Muscle layer of colon (tissue), 2 donors: ENCODE results near the gene HYAL3.
A peak's percentile ranks its signal among the peaks of the same experiment; 100 is the strongest.
"Not testable (repeated sequence)": the region's sequence is repeated elsewhere in the genome, so short reads cannot be mapped to it uniquely, and the experiment has no call there.

Source experiments
- H3K27ac ChIP-seq: one replicate; pipeline ENCODE4 v1.7.0; 2013; ENCODE audit warnings: low read depth, mild to moderate bottlenecking, low read length, moderate library complexity
- H3K27me3 ChIP-seq, 2 donors: one replicate each; pipeline ENCODE4 v1.7.0; 2013; ENCODE audit warnings: low read length in 2 of 2, mild to moderate bottlenecking in 2 of 2; ENCODE audit not compliant: insufficient read depth in 2 of 2, control insufficient read depth in 1 of 2
- H3K36me3 ChIP-seq: one replicate; pipeline ENCODE4 v1.7.0; 2013; ENCODE audit warnings: mild to moderate bottlenecking, low read length; ENCODE audit not compliant: insufficient read depth
- H3K4me1 ChIP-seq: one replicate; pipeline ENCODE4 v1.7.0; 2013; ENCODE audit warnings: mild to moderate bottlenecking, low read length; ENCODE audit not compliant: insufficient read depth
- H3K4me3 ChIP-seq, 2 donors: one replicate each; pipeline ENCODE4 v1.7.0; 2013; ENCODE audit warnings: low read length in 2 of 2, low read depth in 1 of 2, mild to moderate bottlenecking in 1 of 2, moderate library complexity in 1 of 2
- H3K9ac ChIP-seq: one replicate; pipeline ENCODE4 v1.7.0; 2013; ENCODE audit warnings: low read length
- H3K9me3 ChIP-seq: one replicate; pipeline ENCODE4 v1.7.0; 2013; ENCODE audit warnings: mild to moderate bottlenecking, low read length
- donor health status: abdominal sarcoma.
- donor health status: Adenocarcinoma of cecum.

HYAL3 gene

DNA sequence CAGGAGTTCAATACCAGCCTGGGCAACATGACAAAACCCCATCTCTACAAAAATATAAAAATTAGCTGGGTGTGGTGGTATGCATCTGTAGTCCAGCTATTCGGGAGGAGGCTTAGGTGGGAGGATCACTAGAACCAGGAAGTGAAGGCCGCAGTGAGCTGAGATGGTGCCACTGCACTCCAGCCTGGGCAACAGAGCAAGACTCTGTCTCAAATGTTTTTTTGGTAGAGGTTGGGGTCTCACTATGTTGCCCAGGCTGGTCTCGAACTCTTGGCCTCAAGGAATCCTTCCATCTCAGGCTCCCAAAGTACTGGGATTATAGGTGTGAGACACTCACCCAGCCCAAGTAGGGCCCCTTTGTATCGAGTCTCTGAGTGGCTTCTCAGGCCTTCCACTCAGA lies 5.1 kb downstream of the HYAL3 start:
- no peak overlapping the region for H3K9ac ChIP-seq
- no peaks in the 10 kb centered on the region for H3K9me3 ChIP-seq
- H3K4me1 ChIP-seq: peaks cover 35% of the 10 kb centered on the region
- no peak overlapping the region for H3K27ac ChIP-seq
- H3K4me3 ChIP-seq: no peak overlapping the region
- H3K36me3 ChIP-seq: peaks cover 15% of the 10 kb centered on the region
- no peaks in the 10 kb centered on the region for H3K27me3 ChIP-seq

DNA sequence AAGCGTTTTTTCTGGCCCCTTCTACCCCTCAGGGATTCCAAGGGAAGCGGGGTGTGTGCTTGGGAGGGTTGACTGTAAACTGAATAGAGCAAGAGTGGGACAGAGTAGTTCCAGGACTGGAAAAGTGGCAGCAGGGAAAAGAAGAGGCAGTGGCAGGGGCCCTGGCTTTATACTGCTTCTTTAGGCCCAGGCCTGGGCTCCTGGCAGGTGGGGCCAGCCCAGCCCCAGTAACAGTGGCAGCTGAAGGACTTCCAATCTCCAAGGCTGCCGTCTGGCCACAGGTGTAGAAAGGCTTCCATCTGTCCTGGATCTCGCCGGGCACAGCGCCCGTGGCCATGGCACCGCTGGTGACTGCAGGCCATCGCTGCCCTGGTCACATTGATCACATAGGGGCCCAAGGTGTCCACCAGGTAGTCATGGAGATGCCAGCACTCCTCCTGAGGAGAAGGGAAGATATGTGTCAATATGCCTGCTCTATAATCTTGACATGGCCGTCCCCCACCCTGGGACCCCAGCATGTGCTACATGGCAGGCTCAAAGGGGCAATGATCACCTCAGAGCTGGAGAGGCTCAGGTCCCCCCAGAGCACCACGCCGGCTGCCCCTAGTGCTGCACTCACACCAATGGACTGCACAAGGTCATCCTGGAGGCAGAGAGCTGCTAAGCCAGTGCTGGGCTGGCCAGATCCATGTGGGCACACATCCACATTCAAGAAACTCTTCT lies 6.0 kb downstream of the HYAL3 start:
- Histone ChIP-seq H3K36me3 (peaks cover 23% of the 10 kb centered on the region), H3K4me1 (peaks cover 29% of the 10 kb centered on the region), H3K9ac (peak overlapping the region; percentile 76), H3K9me3 (no peaks in the 10 kb centered on the region), H3K27me3 (no peaks in the 10 kb centered on the region), H3K27ac (peak overlapping the region; percentile 64), H3K4me3 (peak overlapping the region in 1 of 2 donors; percentile 49)

DNA sequence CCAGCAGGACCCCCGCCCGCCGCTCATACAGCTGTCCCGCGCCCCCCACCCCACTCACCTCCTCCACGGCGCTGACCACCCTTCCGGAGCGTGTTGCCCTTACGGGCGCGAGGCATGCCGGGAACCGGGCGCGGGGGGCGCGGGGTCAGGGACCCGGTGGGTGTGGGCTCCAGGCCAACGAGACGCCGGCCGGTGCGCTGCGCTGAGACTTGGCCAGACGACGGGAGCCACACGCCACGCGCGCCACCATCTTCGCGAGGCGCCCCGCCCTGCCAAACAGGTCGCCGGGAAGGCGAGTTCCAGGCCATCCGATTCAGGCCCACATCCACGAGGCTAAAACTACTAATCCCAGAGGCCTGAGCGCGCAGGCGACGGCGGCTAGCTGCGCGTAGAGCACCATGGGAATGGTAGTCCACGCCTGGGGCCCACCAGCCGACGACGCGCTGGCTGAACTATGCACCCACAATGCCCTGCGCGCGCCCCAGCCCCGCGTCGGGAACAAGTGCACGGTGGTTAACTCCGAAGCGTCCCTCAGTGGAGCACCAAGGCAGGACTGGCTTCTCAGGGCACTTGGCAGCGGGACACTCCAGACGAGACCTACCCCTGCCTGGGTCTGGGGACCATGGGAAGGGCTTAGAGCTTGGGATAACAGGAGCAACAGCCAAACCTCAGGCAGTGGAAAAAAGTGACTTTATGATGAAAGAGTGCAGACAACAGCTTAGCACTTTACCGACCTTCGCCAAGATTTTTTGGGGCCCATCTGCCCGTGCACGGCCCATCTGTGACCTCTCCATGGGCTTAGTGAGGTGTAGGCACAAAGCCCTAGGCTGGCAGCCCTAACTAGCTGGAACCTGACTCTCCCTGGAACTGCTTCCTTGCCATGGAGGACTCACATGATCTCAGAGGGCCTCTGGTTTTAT lies 6.8 kb downstream of the HYAL3 start, which contains the start of gene IFRD2:
IFRD2 (minus strand) TSS at position 271 of the 920 bp plus-strand sequence; CDS start at position 116, 155 bp downstream.
- peak within 1 kb of the TSS; percentile 65 for H3K27ac ChIP-seq
- no peaks in the 10 kb centered on the region for H3K27me3 ChIP-seq
- peaks cover 32% of the 10 kb centered on the region for H3K36me3 ChIP-seq
- no peaks in the 10 kb centered on the region for H3K9me3 ChIP-seq
- H3K4me1 ChIP-seq: peaks cover 25% of the 10 kb centered on the region
- peak within 1 kb of the TSS; percentile 82 for H3K9ac ChIP-seq
- peak within 1 kb of the TSS; percentile 84 to 87 for H3K4me3 ChIP-seq

DNA sequence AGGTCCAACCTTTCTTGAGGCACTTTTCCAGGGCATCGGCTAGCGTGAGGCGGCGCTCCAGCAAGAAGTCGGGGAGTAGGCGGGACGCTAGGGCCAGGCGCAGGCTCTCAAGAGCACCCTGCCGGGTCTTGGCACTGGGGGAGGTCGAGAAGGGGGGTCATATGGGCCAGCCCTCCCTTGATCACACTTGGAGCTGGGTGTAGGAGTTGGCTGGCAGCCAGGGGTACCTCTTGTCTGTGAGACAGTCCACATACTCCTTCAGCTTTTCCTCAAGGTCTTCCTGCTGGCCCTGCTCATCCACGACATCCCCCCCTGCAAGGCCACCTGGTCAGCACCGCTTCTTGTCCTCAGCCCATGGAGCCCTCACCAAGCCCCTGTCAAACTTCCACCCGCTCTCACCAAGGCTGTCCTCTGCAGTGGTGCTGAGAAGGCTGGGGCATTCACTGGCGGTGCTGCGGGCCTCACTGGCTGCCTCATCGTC lies 9.0 kb downstream of the HYAL3 start:
- H3K36me3 ChIP-seq: peaks cover 33% of the 10 kb centered on the region
- no peaks in the 10 kb centered on the region for H3K27me3 ChIP-seq
- peaks cover 25% of the 10 kb centered on the region for H3K4me1 ChIP-seq
- no peak overlapping the region for H3K9ac ChIP-seq
- no peaks in the 10 kb centered on the region for H3K9me3 ChIP-seq
- H3K27ac ChIP-seq: no peak overlapping the region
- no peak overlapping the region for H3K4me3 ChIP-seq

DNA sequence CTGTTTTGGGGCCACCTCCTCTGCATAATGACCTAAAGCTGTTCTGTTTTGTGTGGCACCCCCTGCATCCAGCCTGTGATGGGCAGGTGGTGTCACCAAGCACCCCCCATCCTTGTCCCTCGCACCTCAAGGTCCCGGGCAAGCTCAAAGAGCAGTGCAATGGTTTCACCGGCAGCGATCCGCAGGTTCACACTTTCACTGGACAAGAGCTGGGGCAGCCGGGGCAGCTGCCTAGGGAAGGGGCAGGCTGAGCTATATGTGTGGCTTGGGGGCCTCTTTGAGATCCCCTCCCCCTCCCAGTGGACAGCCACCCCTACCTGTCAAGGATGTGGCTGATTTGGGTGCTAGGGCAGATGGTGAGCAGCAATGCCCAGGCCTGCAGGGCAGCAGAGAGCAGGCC lies 10.1 kb downstream of the HYAL3 start:
- Histone ChIP-seq H3K9me3 (no peaks in the 10 kb centered on the region), H3K9ac (no peak overlapping the region), H3K36me3 (peaks cover 33% of the 10 kb centered on the region), H3K4me3 (no peak overlapping the region), H3K27ac (no peak overlapping the region), H3K4me1 (peaks cover 25% of the 10 kb centered on the region), H3K27me3 (no peaks in the 10 kb centered on the region)

DNA sequence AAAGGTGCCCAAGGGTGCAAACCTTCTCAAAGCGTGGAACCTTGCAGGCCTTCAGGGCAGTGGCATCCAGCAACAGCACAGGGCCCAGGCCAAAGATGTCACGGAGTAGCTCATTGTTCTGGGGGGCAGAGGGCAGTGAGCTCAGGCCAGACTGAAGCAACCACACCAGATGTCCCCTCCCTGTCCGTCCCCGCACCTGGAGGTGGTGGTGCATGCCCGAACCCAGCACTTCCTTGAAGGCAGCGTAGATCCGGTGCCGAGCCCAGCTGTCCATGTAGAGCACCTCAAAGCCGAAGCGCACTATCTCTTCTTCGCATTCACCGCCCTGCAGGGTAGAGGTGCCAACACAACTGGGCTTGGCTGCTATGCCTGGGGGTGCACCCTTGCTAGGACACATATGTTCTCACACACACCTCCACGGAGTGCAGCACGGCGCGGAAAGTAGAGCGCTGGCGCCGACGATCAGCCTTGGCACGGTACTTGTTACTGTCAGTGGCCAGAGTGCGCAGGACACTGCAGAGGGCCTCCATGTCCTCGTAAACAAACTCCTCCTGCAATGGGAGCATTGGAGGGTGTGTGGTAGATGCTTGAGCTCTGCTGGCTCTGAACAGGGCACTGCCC lies 10.7 kb downstream of the HYAL3 start:
- no peak overlapping the region for H3K27ac ChIP-seq

DNA sequence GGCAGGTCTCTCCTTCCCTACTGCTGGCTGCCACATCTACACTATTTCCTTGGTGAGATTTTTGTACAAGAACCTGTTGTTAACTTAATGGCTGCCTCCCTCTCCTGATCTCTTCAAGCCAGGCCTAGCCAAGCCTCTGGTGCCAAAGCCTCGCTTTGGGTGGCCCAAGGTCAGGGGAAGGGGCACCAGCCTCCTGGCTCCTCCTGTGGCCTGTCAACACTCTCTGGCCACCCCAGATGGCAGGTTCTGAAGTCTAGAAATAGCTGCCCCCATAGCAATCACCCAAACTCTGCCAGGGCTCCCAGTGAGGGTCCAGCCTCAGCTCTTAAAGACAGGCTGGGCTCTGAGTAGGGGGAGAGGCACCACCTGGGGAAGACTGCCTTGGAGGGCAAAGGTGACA lies 11.9 kb downstream of the HYAL3 start:
- peaks cover 14% of the 10 kb centered on the region for H3K4me1 ChIP-seq
- peaks cover 33% of the 10 kb centered on the region for H3K36me3 ChIP-seq
- no peak overlapping the region for H3K9ac ChIP-seq
- H3K9me3 ChIP-seq: no peaks in the 10 kb centered on the region
- H3K4me3 ChIP-seq: no peak overlapping the region
- H3K27me3 ChIP-seq: no peaks in the 10 kb centered on the region
- H3K27ac ChIP-seq: no peak overlapping the region

More for the DNA sequence above, 10.7 kb downstream of the HYAL3 start:
- Histone ChIP-seq H3K9me3 (no peaks in the 10 kb centered on the region), H3K4me3 (no peak overlapping the region), H3K4me1 (peaks cover 24% of the 10 kb centered on the region), H3K27me3 (no peaks in the 10 kb centered on the region), H3K36me3 (peaks cover 33% of the 10 kb centered on the region), H3K9ac (no peak overlapping the region)

DNA sequence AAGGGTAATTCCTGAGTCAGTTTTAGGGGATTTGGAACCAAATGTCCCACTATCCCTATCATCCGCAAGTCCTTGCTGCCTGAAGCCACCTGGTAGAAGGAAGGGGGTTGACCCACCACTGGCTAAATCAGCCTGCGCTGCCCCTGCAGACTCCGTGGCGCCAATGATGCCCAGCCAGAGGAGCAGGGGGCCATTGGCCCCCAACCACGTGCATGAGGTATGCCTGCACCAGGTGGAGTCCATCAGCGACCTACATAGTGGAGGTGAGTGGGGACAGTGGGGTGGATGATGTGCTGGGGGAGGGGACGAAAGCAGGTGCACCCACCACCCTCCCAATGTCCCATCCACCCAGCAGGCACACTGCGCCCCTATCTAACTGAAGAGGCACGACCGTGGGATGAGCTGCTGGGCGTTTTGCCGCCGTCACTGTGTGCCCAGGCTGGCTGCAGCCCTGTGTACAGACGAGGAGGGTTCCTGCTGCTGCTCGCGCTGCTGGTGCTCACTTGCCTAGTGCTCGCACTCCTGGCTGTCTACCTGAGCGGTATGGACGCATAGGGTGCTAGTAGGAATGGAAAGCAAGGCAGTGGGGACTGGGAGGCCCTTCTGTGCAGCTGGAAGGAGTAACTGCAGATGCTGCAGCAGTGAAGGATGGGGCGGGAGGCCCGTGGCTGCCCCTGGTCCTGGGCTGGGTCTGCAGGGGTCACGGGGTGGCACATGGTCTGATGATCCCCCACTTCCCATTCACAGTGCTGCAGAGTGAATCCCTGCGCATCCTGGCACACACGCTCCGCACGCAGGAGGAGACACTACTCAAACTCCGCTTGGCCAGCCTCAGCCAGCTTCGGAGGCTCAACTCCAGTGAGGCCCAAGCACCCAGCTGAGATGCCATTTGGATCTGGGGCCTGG lies 12.6 kb downstream of the HYAL3 start:
- peaks cover 33% of the 10 kb centered on the region for H3K36me3 ChIP-seq
- H3K4me3 ChIP-seq: no peak overlapping the region
- H3K9me3 ChIP-seq: no peaks in the 10 kb centered on the region
- no peaks in the 10 kb centered on the region for H3K27me3 ChIP-seq
- H3K27ac ChIP-seq: no peak overlapping the region
- no peak overlapping the region for H3K9ac ChIP-seq
- peaks cover 14% of the 10 kb centered on the region for H3K4me1 ChIP-seq

DNA sequence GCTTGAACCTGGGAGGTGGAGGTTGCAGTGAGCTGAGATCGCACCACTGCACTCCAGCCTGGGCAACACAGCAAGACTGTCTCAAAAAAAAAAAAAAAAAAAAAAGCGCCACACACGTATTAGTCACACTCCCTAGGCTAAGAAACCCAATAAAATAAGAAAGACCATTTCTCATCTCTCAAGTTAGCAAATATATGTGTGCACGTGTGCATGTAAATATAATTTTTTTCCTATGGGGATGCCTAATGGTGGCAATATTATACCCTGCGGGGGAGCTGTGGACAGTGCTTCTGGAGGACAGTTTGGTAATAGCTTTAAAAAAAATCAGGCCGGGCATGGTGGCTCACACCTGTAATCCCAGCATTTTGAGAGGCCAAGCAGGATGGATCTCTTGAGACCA lies 15.1 kb downstream of the HYAL3 start:
- H3K36me3 ChIP-seq: peaks cover 18% of the 10 kb centered on the region
- H3K27ac ChIP-seq: not testable (repeated sequence)

DNA sequence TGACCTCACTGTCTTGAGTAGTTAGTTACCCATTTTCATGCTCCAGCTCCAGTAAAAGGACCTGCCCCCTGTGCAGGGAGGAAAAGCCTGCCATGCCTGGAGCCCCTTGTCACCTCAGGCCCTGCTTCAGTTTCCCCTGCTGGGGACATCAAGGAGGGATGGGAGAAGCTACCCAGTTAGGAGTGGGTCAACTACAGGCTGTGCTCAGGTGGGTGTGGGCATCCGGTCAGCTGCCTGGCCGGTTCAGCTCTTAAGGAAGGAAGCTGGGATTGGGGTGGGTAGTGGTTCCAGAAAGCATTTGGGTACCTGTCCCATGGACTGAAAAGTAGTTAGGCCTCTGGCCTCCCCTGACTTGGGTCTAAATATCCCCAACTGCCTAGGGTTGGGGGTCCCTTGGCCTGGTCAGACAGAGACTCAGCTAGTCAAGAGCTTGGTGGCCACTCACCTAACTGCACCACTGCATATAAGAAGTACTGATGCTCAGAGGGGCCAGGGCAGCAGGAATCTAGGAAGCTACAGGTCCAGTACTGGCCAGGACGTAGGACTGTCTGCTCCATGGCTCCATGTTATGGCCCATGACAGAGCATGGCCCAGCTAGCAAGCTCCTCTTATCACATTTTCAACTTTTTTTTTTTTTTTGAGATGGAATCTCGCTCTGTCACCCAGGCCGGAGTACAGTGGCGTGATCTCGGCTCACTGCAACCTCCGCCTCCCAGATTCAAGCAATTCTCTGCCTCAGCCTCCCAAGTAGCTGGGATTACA lies 19.8 kb downstream of the HYAL3 start:
- peaks cover 0 to 11% of the 10 kb centered on the region in 2 donors for H3K27me3 ChIP-seq
- H3K4me1 ChIP-seq: peaks cover 6% of the 10 kb centered on the region
- no peak overlapping the region for H3K9ac ChIP-seq
- no peak overlapping the region for H3K4me3 ChIP-seq
- no peaks in the 10 kb centered on the region for H3K9me3 ChIP-seq
- no peak overlapping the region for H3K27ac ChIP-seq
- no peaks in the 10 kb centered on the region for H3K36me3 ChIP-seq

More for the DNA sequence above, 15.1 kb downstream of the HYAL3 start:
- H3K9ac ChIP-seq, H3K4me3 ChIP-seq, H3K27me3 ChIP-seq, H3K4me1 ChIP-seq, H3K9me3 ChIP-seq: not testable (repeated sequence)
